ENCODE results near the gene APOL4.

The APOL4 gene

GRCh38 chr22:36144886-36145541 is 56.6 kb downstream of the APOL4 start:
- H3K27me3 ChIP-seq, result no peaks in the 10 kb centered on the region
- no peaks in the 10 kb centered on the region for H3K36me3 ChIP-seq
- H3K9me3 ChIP-seq, result no peaks in the 10 kb centered on the region
- H3K4me1 ChIP-seq, result peaks cover 5% of the 10 kb centered on the region
- peak; percentile 94 for TF ChIP-seq CTCF (IDR thresholded peaks at IDR 0.05; ENCODE audit: low read depth, low read length)
- DNase-seq, result peak; percentile 72
- no peak overlapping the region for H3K4me3 ChIP-seq (ENCODE audit: low read depth, low read length)

- no peak for DNase-seq
- Histone ChIP-seq H3K9me3 (no peaks in the 10 kb centered on the region), H3K4me1 (peaks cover 5% of the 10 kb centered on the region), H3K4me3 (ENCODE audit: low read depth, low read length) (no peak overlapping the region), H3K36me3 (no peaks in the 10 kb centered on the region), H3K27me3 (no peaks in the 10 kb centered on the region)
- TF ChIP-seq CTCF (IDR thresholded peaks at IDR 0.05; ENCODE audit: low read depth, low read length), result no peak
These were observed 57.7 kb downstream of the APOL4 start for GRCh38 chr22:36143956-36144355.

GRCh38 chr22:36143066-36143815 is 58.4 kb downstream of the APOL4 start:
- Histone ChIP-seq H3K4me3 (ENCODE audit: low read depth, low read length) (no peak overlapping the region), H3K4me1 (peaks cover 5% of the 10 kb centered on the region), H3K27me3 (no peaks in the 10 kb centered on the region), H3K9me3 (no peaks in the 10 kb centered on the region), H3K36me3 (no peaks in the 10 kb centered on the region)
- no peak for DNase-seq
- TF ChIP-seq CTCF (IDR thresholded peaks at IDR 0.05; ENCODE audit: low read depth, low read length), result no peak

- H3K27me3 ChIP-seq, result no peaks in the 10 kb centered on the region
- no peak for DNase-seq
- no peaks in the 10 kb centered on the region for H3K4me1 ChIP-seq
- no peaks in the 10 kb centered on the region for H3K9me3 ChIP-seq
- H3K4me3 ChIP-seq (ENCODE audit: low read depth, low read length), result no peak overlapping the region
- no peaks in the 10 kb centered on the region for H3K36me3 ChIP-seq
- no peak for TF ChIP-seq CTCF (IDR thresholded peaks at IDR 0.05; ENCODE audit: low read depth, low read length)
These were observed 60.1 kb downstream of the APOL4 start for GRCh38 chr22:36141481-36141880.

Measured in BE2C (cell line).